Jurkat, Clone E6-1 (cell line): ENCODE measurements around the gene OVCA2.

Experiments used
- DNase-seq: peaks from one replicate; pipeline ENCODE4 v3.0.0-alpha.2; 2011; ENCODE audit warnings: low read depth, low spot score
- H3K4me3 ChIP-seq: 2 replicates; pipeline ENCODE4 v1.5.1; 2011; ENCODE audit warnings: mild to moderate bottlenecking, low read length, control low read depth, moderate library complexity

Gene OVCA2

GRCh38 chr17:2029911-2030778 is 11.7 kb upstream of the OVCA2 start, which contains the start of gene DPH1:
Gene DPH1, plus strand, starts transcription at chr17:2030153. Its CDS starts 17 bp downstream, at chr17:2030170.
- peak within 1 kb of the TSS; percentile 99 for H3K4me3 ChIP-seq
- DNase-seq = peak; percentile 88

DNA sequence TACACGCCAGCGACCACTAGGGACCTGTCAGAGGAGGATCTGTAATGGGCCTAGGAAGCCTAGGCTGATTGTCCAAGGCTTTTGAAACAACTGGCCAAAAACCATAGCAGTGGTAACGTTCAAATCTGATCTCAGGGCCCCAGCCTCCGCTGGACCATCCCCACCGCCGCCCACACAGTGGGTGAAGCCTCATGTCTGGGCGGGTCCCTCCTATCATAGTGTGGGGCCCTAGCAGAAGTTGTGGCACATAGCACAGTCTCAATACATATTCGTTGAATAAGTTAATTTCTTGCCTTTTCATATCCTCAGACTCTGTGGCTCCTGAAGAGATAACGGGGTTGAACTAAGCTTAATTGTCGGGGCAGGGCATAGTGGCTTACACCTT is 11.1 kb upstream of the OVCA2 start:
- no peak for DNase-seq
- H3K4me3 ChIP-seq = peak overlapping the region; percentile 99

GRCh38 chr17:2033153-2033552 is 8.7 kb upstream of the OVCA2 start:
- DNase-seq = no peak

GRCh38 chr17:2034157-2034556 is 7.7 kb upstream of the OVCA2 start:
- no peak for DNase-seq
- no peak overlapping the region for H3K4me3 ChIP-seq

More at GRCh38 chr17:2033153-2033552, 8.7 kb upstream of the OVCA2 start:
- no peak overlapping the region for H3K4me3 ChIP-seq

- DNase-seq = no peak
- H3K4me3 ChIP-seq = no peak overlapping the region
Measured at GRCh38 chr17:2034806-2035540, 6.8 kb upstream of the OVCA2 start.

DNA sequence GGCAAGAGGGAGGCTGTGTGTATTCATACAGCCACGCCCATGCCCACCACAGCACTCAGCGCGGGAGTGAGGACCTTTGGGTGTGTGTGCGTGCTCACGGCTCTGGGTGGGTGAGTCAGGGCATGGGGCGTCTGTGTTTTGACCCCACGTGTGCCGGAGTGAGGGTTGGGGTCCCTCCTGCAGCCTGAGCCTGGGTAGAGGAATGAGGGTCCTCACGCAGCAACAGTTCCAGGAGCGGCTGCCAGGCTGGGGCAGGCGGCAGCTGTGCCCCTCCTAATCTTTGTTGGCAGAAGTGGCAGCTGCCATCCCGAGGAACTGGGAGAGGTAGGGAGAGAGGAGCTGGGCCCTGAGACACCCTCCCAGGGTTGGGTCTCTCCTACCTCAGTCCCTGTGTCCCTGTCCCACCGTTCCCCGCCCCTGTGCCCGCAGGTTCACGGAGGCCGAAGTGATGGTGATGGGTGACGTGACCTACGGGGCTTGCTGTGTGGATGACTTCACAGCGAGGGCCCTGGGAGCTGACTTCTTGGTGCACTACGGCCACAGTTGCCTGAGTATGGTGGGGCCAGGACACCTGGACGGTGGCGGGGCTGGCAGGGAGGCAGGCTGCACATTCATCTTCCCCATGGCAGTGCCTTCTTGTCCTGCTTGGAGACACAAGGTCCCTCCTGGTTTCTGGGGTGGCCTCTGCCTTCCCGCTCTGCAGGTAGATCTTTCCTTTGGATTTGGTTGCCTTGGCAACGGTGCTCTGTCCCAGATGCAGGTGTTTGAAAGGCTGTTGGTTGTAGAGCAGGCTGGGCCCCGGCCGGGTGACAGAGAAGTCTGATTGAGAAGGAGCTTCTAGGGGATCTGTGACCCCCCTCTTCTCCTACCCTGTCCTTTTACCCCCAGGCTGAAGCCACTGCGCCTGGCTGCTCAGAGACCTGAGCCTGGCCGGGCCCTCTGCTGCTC is 6.0 kb upstream of the OVCA2 start:
- no peak for DNase-seq
- no peak overlapping the region for H3K4me3 ChIP-seq

DNA sequence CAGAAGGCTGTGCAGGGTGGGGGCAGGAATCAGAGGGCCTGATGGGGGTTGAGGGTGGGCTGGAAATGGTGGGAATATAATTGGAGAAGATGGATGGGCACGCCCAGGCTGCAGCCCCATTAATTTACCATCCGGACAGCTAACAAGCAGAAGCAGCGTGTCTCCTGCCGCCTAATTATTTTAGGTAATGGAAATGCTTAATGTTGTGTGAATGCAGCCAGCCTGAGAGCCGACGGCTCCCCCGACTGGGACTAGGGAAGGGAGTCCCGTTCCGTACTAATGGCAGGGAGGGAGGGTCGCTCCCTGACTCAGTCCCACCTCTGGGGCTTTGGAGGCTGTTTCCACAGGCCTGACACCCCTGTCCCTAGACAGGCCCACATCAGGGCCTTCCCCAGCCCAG is 4.7 kb upstream of the OVCA2 start:
- DNase-seq = no peak
- H3K4me3 ChIP-seq = no peak overlapping the region

DNA sequence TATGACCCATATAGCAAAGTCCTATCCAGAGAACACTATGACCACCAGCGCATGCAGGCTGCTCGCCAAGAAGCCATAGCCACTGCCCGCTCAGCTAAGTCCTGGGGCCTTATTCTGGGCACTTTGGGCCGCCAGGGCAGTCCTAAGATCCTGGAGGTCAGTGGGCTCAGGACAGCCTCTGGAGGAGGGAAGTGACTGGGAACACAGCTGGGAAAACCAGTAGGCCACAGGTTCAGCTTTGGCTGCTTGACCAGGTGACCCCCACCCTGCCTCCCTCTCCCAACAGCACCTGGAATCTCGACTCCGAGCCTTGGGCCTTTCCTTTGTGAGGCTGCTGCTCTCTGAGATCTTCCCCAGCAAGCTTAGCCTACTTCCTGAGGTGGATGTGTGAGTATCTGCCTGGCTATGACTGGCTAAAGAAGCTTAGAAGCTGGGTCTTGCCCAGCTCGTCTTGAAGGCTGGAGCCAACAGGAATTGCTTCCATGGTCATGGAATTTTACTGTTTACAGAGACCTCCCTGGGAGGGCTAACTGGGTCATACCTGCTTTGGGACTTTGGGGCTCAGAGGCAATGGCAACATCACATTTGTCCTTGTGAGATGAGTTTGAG is 1.5 kb upstream of the OVCA2 start:
- DNase-seq = no peak
- H3K4me3 ChIP-seq = no peak overlapping the region

- peak overlapping the region; percentile 98 for H3K4me3 ChIP-seq
- DNase-seq = no peak
Measured at GRCh38 chr17:2040942-2041560, 771 bp upstream of the OVCA2 start.

DNA sequence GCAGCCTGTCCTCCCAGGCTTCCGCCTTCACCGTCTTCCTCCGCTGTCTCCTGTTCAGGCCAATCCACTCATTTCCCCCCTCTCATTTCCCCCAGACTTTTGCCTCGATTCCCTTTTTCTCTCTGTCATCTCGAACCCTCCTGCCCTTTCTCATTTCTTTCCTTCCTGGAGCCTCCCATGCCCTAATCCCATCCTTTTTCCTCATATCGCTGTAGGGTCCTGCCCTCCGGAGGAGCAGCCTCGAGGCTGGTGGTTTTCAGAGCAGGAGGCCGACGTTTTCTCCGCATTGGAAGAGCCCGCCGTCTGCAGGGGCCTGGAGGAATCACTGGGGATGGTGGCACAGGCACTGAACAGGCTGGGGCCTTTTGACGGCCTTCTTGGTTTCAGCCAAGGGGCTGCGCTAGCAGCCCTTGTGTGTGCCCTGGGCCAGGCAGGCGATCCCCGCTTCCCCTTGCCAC is 597 bp downstream of the OVCA2 start:
- peak overlapping the region; percentile 98 for H3K4me3 ChIP-seq
- DNase-seq = no peak

DNA sequence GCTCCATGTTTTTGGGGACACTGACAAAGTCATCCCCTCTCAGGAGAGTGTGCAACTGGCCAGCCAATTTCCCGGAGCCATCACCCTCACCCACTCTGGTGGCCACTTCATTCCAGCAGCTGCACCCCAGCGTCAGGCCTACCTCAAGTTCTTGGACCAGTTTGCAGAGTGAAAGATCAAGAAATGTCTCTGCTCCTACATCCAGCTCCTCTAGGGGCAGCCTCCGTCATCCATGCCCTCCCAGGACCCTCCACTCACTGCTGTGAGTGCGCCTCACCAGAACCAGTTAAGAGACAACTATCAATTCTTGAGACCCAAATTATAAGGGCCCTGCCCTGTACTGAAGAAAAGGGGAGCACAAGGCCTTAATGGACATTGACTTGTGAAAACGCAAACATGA is 1.1 kb downstream of the OVCA2 start:
- H3K4me3 ChIP-seq = peak overlapping the region; percentile 98
- DNase-seq = no peak

DNA sequence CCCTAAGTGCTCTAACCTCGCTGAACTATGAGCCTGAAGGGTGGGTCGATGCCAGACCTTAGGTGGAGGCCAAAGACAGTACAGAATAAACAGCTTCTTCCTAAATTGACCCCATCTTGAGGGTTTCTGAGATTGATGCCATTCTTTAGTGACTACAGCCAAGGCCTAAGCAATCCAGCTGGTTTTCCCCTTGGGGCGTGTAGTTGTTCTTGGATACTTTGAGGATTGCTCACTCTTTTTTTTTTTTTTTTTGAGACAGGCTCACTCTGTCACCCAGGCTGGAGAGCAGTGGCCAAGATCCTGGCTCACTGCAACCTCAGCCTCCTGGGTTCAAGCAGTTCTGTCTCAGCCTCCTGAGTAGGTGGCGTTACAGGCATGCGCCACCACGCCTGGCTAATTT is 2.0 kb downstream of the OVCA2 start:
- H3K4me3 ChIP-seq = no peak overlapping the region
- no peak for DNase-seq

- H3K4me3 ChIP-seq = no peak overlapping the region
- no peak for DNase-seq
Measured at GRCh38 chr17:2044263-2044894, 2.6 kb downstream of the OVCA2 start.

DNA sequence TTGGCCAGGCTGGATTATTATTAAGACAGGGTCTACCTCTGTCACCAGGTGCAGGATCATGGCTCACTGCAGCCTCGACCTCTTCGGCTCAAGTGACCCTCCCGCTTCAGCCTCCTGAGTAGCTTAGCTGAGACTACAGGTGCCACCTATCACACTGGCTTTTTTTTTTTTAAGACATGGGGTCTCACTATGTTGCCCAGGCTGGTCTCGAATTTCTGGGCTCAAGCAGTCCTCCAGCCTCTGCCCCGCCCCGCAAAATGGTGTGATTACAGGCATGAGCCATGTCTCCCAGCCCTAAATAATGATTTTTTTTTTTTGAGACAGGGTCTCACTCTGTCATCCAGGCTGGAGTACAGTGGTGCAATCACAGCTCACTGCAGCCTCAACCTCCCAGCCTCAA is 5.8 kb downstream of the OVCA2 start:
- H3K4me3 ChIP-seq = no peak overlapping the region
- no peak for DNase-seq

GRCh38 chr17:2048805-2049204 is 7.0 kb downstream of the OVCA2 start:
- no peak for DNase-seq
- peak overlapping the region; percentile 67 for H3K4me3 ChIP-seq

- peak; percentile 61 for DNase-seq
- H3K4me3 ChIP-seq = peak overlapping the region; percentile 67
Measured at GRCh38 chr17:2049333-2050299, 7.8 kb downstream of the OVCA2 start.
